ENCODE results near the gene TFRC. TPM values are rescaled to one million over a fixed set of nuclear protein-coding genes. Genes with fewer than 3 reads are reported as not detected.
"Not testable (repeated sequence)": the region's sequence is repeated elsewhere in the genome, so short reads cannot be mapped to it uniquely, and the experiment has no call there.

Gene TFRC
- total and polyA plus RNA-seq, 2 experiments from 2014 or later = 35.5 to 187 TPM

- TF ChIP-seq CTCF (conservative IDR thresholded peaks at IDR 0.05; ENCODE audit: low read depth in 2 of 2) = no peak
Measured at GRCh38 chr3:196057760-196058331, 24.0 kb downstream of the TFRC start (continued).

GRCh38 chr3:196056371-196056770, 25.5 kb downstream of the TFRC start:
- Histone ChIP-seq H3K4me1 (ENCODE audit: insufficient read depth) (peaks cover 26% of the 10 kb centered on the region), H3K27ac (ENCODE audit: low read depth) (peak overlapping the region; percentile 72; the same call in 1 of the 2 replicates), H3K36me3 (ENCODE audit: insufficient read depth) (peaks cover 59% of the 10 kb centered on the region)
- not testable (repeated sequence) for H4K20me1 ChIP-seq (replicated peaks; ENCODE audit: insufficient read depth); H3F3A ChIP-seq (replicated peaks; ENCODE audit: low read depth); H3K4me3 Mint-ChIP-seq; H3K9me3 Mint-ChIP-seq; H3K27me3 ChIP-seq (ENCODE audit: insufficient read depth); H3K79me2 ChIP-seq (replicated peaks; ENCODE audit: insufficient read depth); H3K4me3 ChIP-seq; DNase-seq (ENCODE audit: low spot score); H3K4me2 ChIP-seq; H2AFZ ChIP-seq; ATAC-seq; H3K9me2 ChIP-seq (ENCODE audit: insufficient read depth)
- peaks cover 31% of the 10 kb centered on the region for H3K4me1 Mint-ChIP-seq
- peaks cover 11% of the 10 kb centered on the region for H3K27me3 Mint-ChIP-seq (ENCODE audit: insufficient read depth, low read depth, poor library complexity)
- H3K27ac Mint-ChIP-seq = peak overlapping the region; percentile 96
- peaks cover 98% of the 10 kb centered on the region for H3K36me3 Mint-ChIP-seq (ENCODE audit: low read depth)

GRCh38 chr3:196055683-196056270, 26.1 kb downstream of the TFRC start:
- Histone ChIP-seq H3K79me2 (replicated peaks; ENCODE audit: insufficient read depth) (peaks cover 6% of the 10 kb centered on the region; the same call in 1 of the 2 replicates), H3K4me1 (ENCODE audit: insufficient read depth) (peaks cover 26% of the 10 kb centered on the region), H4K20me1 (replicated peaks; ENCODE audit: insufficient read depth) (peaks cover 9% of the 10 kb centered on the region), H3F3A (replicated peaks; ENCODE audit: low read depth) (peaks cover 9% of the 10 kb centered on the region; the same call in 1 of the 2 replicates), H3K27me3 (ENCODE audit: insufficient read depth) (no peaks in the 10 kb centered on the region), H3K36me3 (ENCODE audit: insufficient read depth) (peaks cover 60% of the 10 kb centered on the region), H2AFZ (no peak overlapping the region), H3K4me2 (no peak overlapping the region), H3K9me2 (ENCODE audit: insufficient read depth) (no peaks in the 10 kb centered on the region), H3K4me3 (no peak overlapping the region), H3K27ac (ENCODE audit: low read depth) (no peak overlapping the region)
- Mint-ChIP-seq H3K36me3 (ENCODE audit: low read depth) (peaks cover 98% of the 10 kb centered on the region), H3K9me3 (no peaks in the 10 kb centered on the region), H3K4me1 (peaks cover 28% of the 10 kb centered on the region), H3K4me3 (no peak overlapping the region), H3K27me3 (ENCODE audit: insufficient read depth, low read depth, poor library complexity) (peaks cover 11% of the 10 kb centered on the region), H3K27ac (peak overlapping the region; percentile 96)
- no peak for TF ChIP-seq STAT1 (IDR thresholded peaks at IDR 0.05; ENCODE audit: unreplicated experiment)
- DNase-seq (ENCODE audit: low spot score) (no peak), ATAC-seq (no peak)

GRCh38 chr3:196055240-196055639, 26.6 kb downstream of the TFRC start:
- Mint-ChIP-seq H3K36me3 (ENCODE audit: low read depth) (peaks cover 97% of the 10 kb centered on the region), H3K4me3 (no peak overlapping the region), H3K27ac (peak overlapping the region; percentile 34), H3K9me3 (no peaks in the 10 kb centered on the region), H3K27me3 (ENCODE audit: insufficient read depth, low read depth, poor library complexity) (peaks cover 11% of the 10 kb centered on the region), H3K4me1 (peaks cover 26% of the 10 kb centered on the region)
- H3K27ac ChIP-seq (ENCODE audit: low read depth) = 0 out of 2 replicates have a peak overlapping the region, but pooled peaks have one; percentile 17
- H3K4me1 ChIP-seq (ENCODE audit: insufficient read depth) = peaks cover 25% of the 10 kb centered on the region
- H3K9me2 ChIP-seq (ENCODE audit: insufficient read depth) = no peaks in the 10 kb centered on the region
- H3K36me3 ChIP-seq (ENCODE audit: insufficient read depth) = peaks cover 65% of the 10 kb centered on the region
- H3K4me3 ChIP-seq = no peak overlapping the region
- H4K20me1 ChIP-seq (replicated peaks; ENCODE audit: insufficient read depth) = peaks cover 9% of the 10 kb centered on the region
- peaks cover 9% of the 10 kb centered on the region; the same call in 1 of the 2 replicates for H3F3A ChIP-seq (replicated peaks; ENCODE audit: low read depth)
- ATAC-seq (no peak), DNase-seq (ENCODE audit: low spot score) (no peak)
- H3K79me2 ChIP-seq (replicated peaks; ENCODE audit: insufficient read depth) = peaks cover 6% of the 10 kb centered on the region; the same call in 1 of the 2 replicates
- H3K4me2 ChIP-seq = no peak overlapping the region
- no peaks in the 10 kb centered on the region for H3K27me3 ChIP-seq (ENCODE audit: insufficient read depth)
- no peak overlapping the region for H2AFZ ChIP-seq
- no peak for TF ChIP-seq NANOG (IDR thresholded peaks at IDR 0.05; ENCODE audit: borderline replicate concordance)
- TF ChIP-seq EZH2phosphoT487 (IDR thresholded peaks at IDR 0.05; ENCODE audit: unreplicated experiment) = no peak
- no peak for TF ChIP-seq REST (IDR thresholded peaks at IDR 0.05; ENCODE audit: unreplicated experiment)
